Spleen (tissue), 11 donors: ENCODE data around the gene CPE. TPM values are rescaled to one million over a fixed set of nuclear protein-coding genes. Genes with fewer than 3 reads are reported as not detected.

Source experiments
- DNase-seq: peaks from one replicate; pipeline ENCODE4 v3.0.0-alpha.2; 2020
- H3K27ac ChIP-seq, 8 donors: fragments of 200-600 bp; sonication (generic) in 7 of 8; 1 replicate in 4 of 8; 2 replicates in 4 of 8; pipeline versions ENCODE4 v1.5.0 to v1.8.0; 2016 to 2021; ENCODE audit warnings: inconsistent platforms in 4 of 8, mild to moderate bottlenecking in 4 of 8, moderate library complexity in 1 of 8
- H3K27me3 ChIP-seq, 7 donors: fragments of 200-600 bp; sonication (generic) in 6 of 7; replicated peaks in 1 of 7; 1 replicate in 4 of 7; 2 replicates in 3 of 7; pipeline versions ENCODE4 v1.5.0 to v1.8.0; 2016 to 2021; ENCODE audit warnings: inconsistent platforms in 3 of 7, mild to moderate bottlenecking in 1 of 7
- H3K36me3 ChIP-seq, 6 donors: fragments of 200-600 bp; sonication (generic) in 5 of 6; 1 replicate in 4 of 6; 2 replicates in 2 of 6; pipeline versions ENCODE4 v1.5.0 to v1.8.0; 2016 to 2021; ENCODE audit warnings: inconsistent platforms in 2 of 6
- H3K4me1 ChIP-seq, 6 donors: fragments of 200-600 bp; sonication (generic) in 5 of 6; 1 replicate in 3 of 6; 2 replicates in 3 of 6; pipeline versions ENCODE4 v1.5.0 to v1.8.0; 2016 to 2021; ENCODE audit warnings: inconsistent platforms in 3 of 6
- H3K4me3 ChIP-seq, 8 donors: fragments of 200-600 bp; sonication (generic) in 7 of 8; 1 replicate in 4 of 8; 2 replicates in 4 of 8; pipeline versions ENCODE4 v1.5.0 to v1.8.0; 2016 to 2021; ENCODE audit warnings: inconsistent platforms in 4 of 8, mild to moderate bottlenecking in 4 of 8, moderate library complexity in 2 of 8
- H3K9me3 ChIP-seq, 8 donors: fragments of 200-600 bp; sonication (generic) in 7 of 8; 1 replicate in 4 of 8; 2 replicates in 4 of 8; pipeline versions ENCODE4 v1.5.0 to v1.8.0; 2016 to 2021; ENCODE audit warnings: inconsistent platforms in 4 of 8
- POLR2A ChIP-seq, 3 donors: fragments of 450-650 bp; IDR thresholded peaks; one replicate each; pipeline ENCODE4 v1.5.1; 2017; ENCODE audit warnings: antibody characterized with exemption in 3 of 3, mild to moderate bottlenecking in 1 of 3
- POLR2AphosphoS5 ChIP-seq, 3 donors: sonication (generic); formaldehyde crosslinking; IDR thresholded peaks; one replicate each; pipeline ENCODE4 v1.5.1; 2017; ENCODE audit warnings: antibody characterized with exemption in 3 of 3
- WGBS, 5 donors: extraction: QIAGEN DNeasy Blood & Tissue Kit in 3 of 5; methylation state at CpG; one replicate each; pipeline versions ENCODE4 v1.1.5 to v1.1.7; 2013 to 2018; 5-methylcytosine and 5-hydroxymethylcytosine counted together
- intact Hi-C: fragments of 100-400 bp; cut with DNase I; formaldehyde crosslinking; loops from one replicate; pipeline ENCODE4 v1.15.0; 2023; ENCODE audit warnings: low total_unique reads
- polyA plus RNA-seq, 3 donors: library from polyadenylated mRNA; stranded (reverse); fragments of 200-250 nt; gene quantifications; one replicate each; pipeline ENCODE4 v1.2.1, GENCODE V29; 2013
- total RNA-seq, 7 donors: library from RNA; depleted of rRNA in 3 of 7; stranded (reverse); fragments of >200 nt in 3 of 7; fragmentation: NEBNext Ultra II Directional in 4 of 7; extraction: Animal tissue kit (Norgen Biotek cat#: 25700) in 4 of 7; gene quantifications; one replicate each; pipeline versions ENCODE4 v1.1.0 to v1.2.1, GENCODE V29; 2016 to 2021
- TF ChIP-seq, protein P1 (sequence below), 11 experiments: fragments of 200-600 bp in 7 of 11; fragments of 450-650 bp in 4 of 11; sonication (generic) in 4 of 11; IDR thresholded peaks in 8 of 11; conservative IDR thresholded peaks in 3 of 11; 1 replicate in 7 of 11; 2 replicates in 4 of 11; pipeline versions ENCODE4 v1.4.0 to v1.8.0; 2016 to 2021; ENCODE audit warnings: antibody characterized with exemption in 11 of 11, inconsistent platforms in 4 of 11, mild to moderate bottlenecking in 1 of 11
- donor health status: healthy with polysubstance abuse.
- donor health status: DM: no; HTN: no; CAD: no; lungs with moderate emphysema.
- donor health status: DM: no; HTN: no; CAD: no.
- donor health status: Bipolar disorder and iron deficiency.
- donor health status: healthy.
- donor health status: DM: no; HTN: no; CAD: no.
- donor health status: DM: yes; HTN: yes; CAD: no.

Gene CPE
- total and polyA plus RNA-seq, 10 donors: 1.5 to 9.8 (median 6.2) TPM

GRCh38 chr4:165384598-165384997, 5.8 kb downstream of the CPE start:
- no peaks in the 10 kb centered on the region for H3K4me1 ChIP-seq
- intact Hi-C loops: no loop called here
- 88 to 96% (median 92%) methylated on average over 1 of the region's 1 CpG for WGBS, 5 donors
- DNase-seq: no peak
- H3K27ac ChIP-seq: no peak overlapping the region
- H3K4me3 ChIP-seq: no peak overlapping the region
- H3K27me3 ChIP-seq: peaks cover 0 to 14% (median 6%) of the 10 kb centered on the region in 7 donors
- TF ChIP-seq, protein P1, sequence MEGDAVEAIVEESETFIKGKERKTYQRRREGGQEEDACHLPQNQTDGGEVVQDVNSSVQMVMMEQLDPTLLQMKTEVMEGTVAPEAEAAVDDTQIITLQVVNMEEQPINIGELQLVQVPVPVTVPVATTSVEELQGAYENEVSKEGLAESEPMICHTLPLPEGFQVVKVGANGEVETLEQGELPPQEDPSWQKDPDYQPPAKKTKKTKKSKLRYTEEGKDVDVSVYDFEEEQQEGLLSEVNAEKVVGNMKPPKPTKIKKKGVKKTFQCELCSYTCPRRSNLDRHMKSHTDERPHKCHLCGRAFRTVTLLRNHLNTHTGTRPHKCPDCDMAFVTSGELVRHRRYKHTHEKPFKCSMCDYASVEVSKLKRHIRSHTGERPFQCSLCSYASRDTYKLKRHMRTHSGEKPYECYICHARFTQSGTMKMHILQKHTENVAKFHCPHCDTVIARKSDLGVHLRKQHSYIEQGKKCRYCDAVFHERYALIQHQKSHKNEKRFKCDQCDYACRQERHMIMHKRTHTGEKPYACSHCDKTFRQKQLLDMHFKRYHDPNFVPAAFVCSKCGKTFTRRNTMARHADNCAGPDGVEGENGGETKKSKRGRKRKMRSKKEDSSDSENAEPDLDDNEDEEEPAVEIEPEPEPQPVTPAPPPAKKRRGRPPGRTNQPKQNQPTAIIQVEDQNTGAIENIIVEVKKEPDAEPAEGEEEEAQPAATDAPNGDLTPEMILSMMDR (IDR thresholded peaks at IDR 0.05 in 8 of 11, conservative IDR thresholded peaks at IDR 0.05 in 3 of 11): no peak
- TF ChIP-seq POLR2A (IDR thresholded peaks at IDR 0.05): no peak
- no peak for TF ChIP-seq POLR2AphosphoS5 (IDR thresholded peaks at IDR 0.05)
- H3K36me3 ChIP-seq: no peaks in the 10 kb centered on the region
- H3K9me3 ChIP-seq: no peaks in the 10 kb centered on the region

- Histone ChIP-seq H3K4me1 (no peaks in the 10 kb centered on the region), H3K27me3 (peaks cover 0 to 9% (median 3%) of the 10 kb centered on the region in 7 donors), H3K36me3 (no peaks in the 10 kb centered on the region), H3K27ac (no peak overlapping the region), H3K9me3 (no peaks in the 10 kb centered on the region), H3K4me3 (no peak overlapping the region)
- no peak for DNase-seq
- TF ChIP-seq POLR2A (IDR thresholded peaks at IDR 0.05): no peak
- no peak for TF ChIP-seq POLR2AphosphoS5 (IDR thresholded peaks at IDR 0.05)
- TF ChIP-seq, protein P1 (IDR thresholded peaks at IDR 0.05 in 8 of 11, conservative IDR thresholded peaks at IDR 0.05 in 3 of 11): no peak
- 88 to 97% (median 89%) methylated on average over 4 of the region's 4 CpGs for whole genome bisulfite sequencing, 5 donors
- intact Hi-C loops: no loop called here
Measured at GRCh38 chr4:165385126-165385525, 6.3 kb downstream of the CPE start.

GRCh38 chr4:165386328-165386727, 7.5 kb downstream of the CPE start:
- WGBS, 5 donors: 91 to 96% (median 94%) methylated on average over 1 of the region's 1 CpG
- Histone ChIP-seq H3K9me3 (no peaks in the 10 kb centered on the region), H3K27me3 (peaks cover 0 to 5% (median 0%) of the 10 kb centered on the region in 7 donors), H3K36me3 (no peaks in the 10 kb centered on the region), H3K27ac (no peak overlapping the region), H3K4me1 (no peaks in the 10 kb centered on the region), H3K4me3 (no peak overlapping the region)
- no peak for DNase-seq
- intact Hi-C loops: no loop called here
- TF ChIP-seq, protein P1 (IDR thresholded peaks at IDR 0.05 in 8 of 11, conservative IDR thresholded peaks at IDR 0.05 in 3 of 11): no peak
- no peak for TF ChIP-seq POLR2A (IDR thresholded peaks at IDR 0.05)
- no peak for TF ChIP-seq POLR2AphosphoS5 (IDR thresholded peaks at IDR 0.05)

DNA sequence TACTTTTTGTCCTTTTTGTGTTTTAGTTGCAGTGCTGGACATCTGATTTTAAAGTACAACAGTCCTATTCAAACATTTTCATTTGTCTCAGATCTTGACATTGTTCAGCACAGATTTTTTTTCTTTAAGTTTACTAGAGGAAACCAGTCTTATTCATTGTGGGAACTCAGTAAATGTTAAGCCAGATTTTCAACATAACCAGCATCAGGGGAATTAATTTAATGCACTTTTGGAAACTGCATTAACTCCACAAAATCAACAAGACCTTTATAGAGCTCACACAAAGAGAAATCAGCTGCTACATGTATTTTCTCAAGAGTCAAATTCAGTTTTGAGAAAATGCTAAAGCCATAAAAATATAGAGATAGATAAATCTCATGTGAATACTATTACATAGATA, 9.9 kb downstream of the CPE start:
- Histone ChIP-seq H3K4me1 (no peaks in the 10 kb centered on the region), H3K4me3 (no peak overlapping the region), H3K27ac (no peak overlapping the region), H3K9me3 (no peaks in the 10 kb centered on the region), H3K27me3 (peaks cover 0 to 5% (median 0%) of the 10 kb centered on the region in 7 donors), H3K36me3 (no peaks in the 10 kb centered on the region)
- TF ChIP-seq POLR2A (IDR thresholded peaks at IDR 0.05): no peak
- TF ChIP-seq, protein P1 (IDR thresholded peaks at IDR 0.05 in 8 of 11, conservative IDR thresholded peaks at IDR 0.05 in 3 of 11): no peak
- no peak for TF ChIP-seq POLR2AphosphoS5 (IDR thresholded peaks at IDR 0.05)
- DNase-seq: no peak
- intact Hi-C loops: no loop called here
